Measurements from ENCODE around the gene CIITA. TPM values are rescaled to one million over a fixed set of nuclear protein-coding genes. Genes with fewer than 3 reads are reported as not detected.

CIITA gene
- total and polyA plus RNA-seq, 9 of the 15 experiments (the other 6 are each of a cell fraction or from before 2014, with no cell fraction given): 0.01 to 0.20 (median 0.11) TPM; not detected in 4

GRCh38 chr16:10944249-10945064, 67.5 kb downstream of the CIITA start, which contains the start of gene CLEC16A (continued):
- TF ChIP-seq FOXP4 (CRISPR knock-in tag; IDR thresholded peaks at IDR 0.05; ENCODE audit: borderline replicate concordance): no peak
- TF ChIP-seq CCNT2 (IDR thresholded peaks at IDR 0.05; ENCODE audit: borderline replicate concordance, extremely low read depth, insufficient read length, low read depth, low read length): peak; percentile 89
- TF ChIP-seq, protein P1, sequence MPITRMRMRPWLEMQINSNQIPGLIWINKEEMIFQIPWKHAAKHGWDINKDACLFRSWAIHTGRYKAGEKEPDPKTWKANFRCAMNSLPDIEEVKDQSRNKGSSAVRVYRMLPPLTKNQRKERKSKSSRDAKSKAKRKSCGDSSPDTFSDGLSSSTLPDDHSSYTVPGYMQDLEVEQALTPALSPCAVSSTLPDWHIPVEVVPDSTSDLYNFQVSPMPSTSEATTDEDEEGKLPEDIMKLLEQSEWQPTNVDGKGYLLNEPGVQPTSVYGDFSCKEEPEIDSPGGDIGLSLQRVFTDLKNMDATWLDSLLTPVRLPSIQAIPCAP (CRISPR knock-in tag; IDR thresholded peaks at IDR 0.05; ENCODE audit: borderline replicate concordance): no peak
- peak; percentile 96 for TF ChIP-seq RBBP5 (IDR thresholded peaks at IDR 0.05; ENCODE audit: borderline replicate concordance, insufficient read depth, low read length, poor library complexity, severe bottlenecking)
- TF ChIP-seq, protein P2, sequence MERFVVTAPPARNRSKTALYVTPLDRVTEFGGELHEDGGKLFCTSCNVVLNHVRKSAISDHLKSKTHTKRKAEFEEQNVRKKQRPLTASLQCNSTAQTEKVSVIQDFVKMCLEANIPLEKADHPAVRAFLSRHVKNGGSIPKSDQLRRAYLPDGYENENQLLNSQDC (CRISPR knock-in tag; IDR thresholded peaks at IDR 0.05): no peak
- TF ChIP-seq YBX1 (IDR thresholded peaks at IDR 0.05): no peak
- TF ChIP-seq BRCA1 (IDR thresholded peaks at IDR 0.05): no peak
- TF ChIP-seq BRCA1 (CRISPR knock-in tag; IDR thresholded peaks at IDR 0.05): no peak
- TF ChIP-seq RNF219 (CRISPR knock-in tag; IDR thresholded peaks at IDR 0.05): no peak
- TF ChIP-seq NFATC3 (IDR thresholded peaks at IDR 0.05): no peak
- TF ChIP-seq, protein P3, sequence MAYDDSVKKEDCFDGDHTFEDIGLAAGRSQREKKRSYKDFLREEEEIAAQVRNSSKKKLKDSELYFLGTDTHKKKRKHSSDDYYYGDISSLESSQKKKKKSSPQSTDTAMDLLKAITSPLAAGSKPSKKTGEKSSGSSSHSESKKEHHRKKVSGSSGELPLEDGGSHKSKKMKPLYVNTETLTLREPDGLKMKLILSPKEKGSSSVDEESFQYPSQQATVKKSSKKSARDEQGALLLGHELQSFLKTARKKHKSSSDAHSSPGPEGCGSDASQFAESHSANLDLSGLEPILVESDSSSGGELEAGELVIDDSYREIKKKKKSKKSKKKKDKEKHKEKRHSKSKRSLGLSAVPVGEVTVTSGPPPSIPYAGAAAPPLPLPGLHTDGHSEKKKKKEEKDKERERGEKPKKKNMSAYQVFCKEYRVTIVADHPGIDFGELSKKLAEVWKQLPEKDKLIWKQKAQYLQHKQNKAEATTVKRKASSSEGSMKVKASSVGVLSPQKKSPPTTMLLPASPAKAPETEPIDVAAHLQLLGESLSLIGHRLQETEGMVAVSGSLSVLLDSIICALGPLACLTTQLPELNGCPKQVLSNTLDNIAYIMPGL (CRISPR knock-in tag; IDR thresholded peaks at IDR 0.05): no peak
- peak; percentile 91 for TF ChIP-seq CBFB (CRISPR knock-in tag; IDR thresholded peaks at IDR 0.05)
- peak; percentile 100 for TF ChIP-seq HCFC1 (IDR thresholded peaks at IDR 0.05; ENCODE audit: low read depth, low read length)
- no peak for TF ChIP-seq ZNF79 (CRISPR knock-in tag; IDR thresholded peaks at IDR 0.05; ENCODE audit: low read depth)
- TF ChIP-seq, protein P4, sequence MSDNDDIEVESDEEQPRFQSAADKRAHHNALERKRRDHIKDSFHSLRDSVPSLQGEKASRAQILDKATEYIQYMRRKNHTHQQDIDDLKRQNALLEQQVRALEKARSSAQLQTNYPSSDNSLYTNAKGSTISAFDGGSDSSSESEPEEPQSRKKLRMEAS (CRISPR knock-in tag; IDR thresholded peaks at IDR 0.05): peak; percentile 71
- TF ChIP-seq, protein P5, sequence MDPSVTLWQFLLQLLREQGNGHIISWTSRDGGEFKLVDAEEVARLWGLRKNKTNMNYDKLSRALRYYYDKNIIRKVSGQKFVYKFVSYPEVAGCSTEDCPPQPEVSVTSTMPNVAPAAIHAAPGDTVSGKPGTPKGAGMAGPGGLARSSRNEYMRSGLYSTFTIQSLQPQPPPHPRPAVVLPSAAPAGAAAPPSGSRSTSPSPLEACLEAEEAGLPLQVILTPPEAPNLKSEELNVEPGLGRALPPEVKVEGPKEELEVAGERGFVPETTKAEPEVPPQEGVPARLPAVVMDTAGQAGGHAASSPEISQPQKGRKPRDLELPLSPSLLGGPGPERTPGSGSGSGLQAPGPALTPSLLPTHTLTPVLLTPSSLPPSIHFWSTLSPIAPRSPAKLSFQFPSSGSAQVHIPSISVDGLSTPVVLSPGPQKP (CRISPR knock-in tag; IDR thresholded peaks at IDR 0.05): no peak
- TF ChIP-seq, protein P6, sequence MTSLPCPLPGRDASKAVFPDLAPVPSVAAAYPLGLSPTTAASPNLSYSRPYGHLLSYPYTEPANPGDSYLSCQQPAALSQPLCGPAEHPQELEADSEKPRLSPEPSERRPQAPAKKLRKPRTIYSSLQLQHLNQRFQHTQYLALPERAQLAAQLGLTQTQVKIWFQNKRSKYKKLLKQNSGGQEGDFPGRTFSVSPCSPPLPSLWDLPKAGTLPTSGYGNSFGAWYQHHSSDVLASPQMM (CRISPR knock-in tag; IDR thresholded peaks at IDR 0.05): no peak
- TF ChIP-seq GTF2A2 (tag; IDR thresholded peaks at IDR 0.05): no peak
